GM21723 (cell line): ENCODE data around the gene NPTXR.

Experiments used
- ATAC-seq: cut with Tn5 transposase; IDR thresholded peaks from one replicate; pipeline ENCODE4 v1.9.1; 2021; ENCODE audit warnings: mild to moderate bottlenecking, moderate library complexity; ENCODE audit not compliant: unreplicated experiment

NPTXR gene

GRCh38 chr22:38799265-38800002 lies 44.4 kb downstream of the NPTXR start:
- no peak for ATAC-seq

- ATAC-seq, result no peak
Observed at GRCh38 chr22:38798496-38798895, 45.3 kb downstream of the NPTXR start.

- ATAC-seq, result no peak
Observed at GRCh38 chr22:38796262-38796957, 47.4 kb downstream of the NPTXR start.

GRCh38 chr22:38795569-38795968 lies 48.3 kb downstream of the NPTXR start:
- ATAC-seq, result no peak

GRCh38 chr22:38793721-38794466 lies 49.9 kb downstream of the NPTXR start, which contains the start of gene DNAL4:
Gene DNAL4, minus strand, starts transcription at chr22:38794143. Its CDS starts 11,412 bp downstream, at chr22:38782731.
- ATAC-seq, result peak; percentile 96

GRCh38 chr22:38793317-38793716 lies 50.5 kb downstream of the NPTXR start:
- no peak for ATAC-seq

GRCh38 chr22:38792833-38793232 lies 51.0 kb downstream of the NPTXR start:
- ATAC-seq, result no peak

GRCh38 chr22:38789606-38790005 lies 54.2 kb downstream of the NPTXR start:
- ATAC-seq, result no peak

GRCh38 chr22:38788846-38789245 lies 55.0 kb downstream of the NPTXR start:
- ATAC-seq, result no peak

- no peak for ATAC-seq
Observed at GRCh38 chr22:38788021-38788816, 55.6 kb downstream of the NPTXR start.

- no peak for ATAC-seq
Observed at GRCh38 chr22:38786631-38787030, 57.2 kb downstream of the NPTXR start.

- no peak for ATAC-seq
Observed at GRCh38 chr22:38784856-38785255, 59.0 kb downstream of the NPTXR start.

GRCh38 chr22:38784035-38784434 lies 59.8 kb downstream of the NPTXR start:
- ATAC-seq, result no peak

GRCh38 chr22:38783095-38783615 lies 60.7 kb downstream of the NPTXR start:
- no peak for ATAC-seq

GRCh38 chr22:38782402-38783094 lies 61.3 kb downstream of the NPTXR start:
- ATAC-seq, result no peak

GRCh38 chr22:38781033-38781432 lies 62.8 kb downstream of the NPTXR start:
- no peak for ATAC-seq

- ATAC-seq, result no peak
Observed at GRCh38 chr22:38777087-38777671, 66.6 kb downstream of the NPTXR start.

GRCh38 chr22:38776086-38776485 lies 67.7 kb downstream of the NPTXR start:
- no peak for ATAC-seq

- ATAC-seq, result no peak
Observed at GRCh38 chr22:38775656-38776055, 68.2 kb downstream of the NPTXR start.
